Mucosa of stomach (tissue), 1 donor: ENCODE measurements around the gene BRK1.
"Not testable (repeated sequence)": the region's sequence is repeated elsewhere in the genome, so short reads cannot be mapped to it uniquely, and the experiment has no call there.

Experiments used
- H3K27me3 ChIP-seq: one replicate; pipeline ENCODE4 v1.7.0; 2013; ENCODE audit warnings: mild to moderate bottlenecking, low read length; ENCODE audit not compliant: control insufficient read depth, insufficient read depth
- H3K36me3 ChIP-seq: one replicate; pipeline ENCODE4 v1.7.0; 2013; ENCODE audit warnings: low read length; ENCODE audit not compliant: control insufficient read depth, insufficient read depth
- H3K4me1 ChIP-seq: one replicate; pipeline ENCODE4 v1.7.0; 2013; ENCODE audit warnings: mild to moderate bottlenecking, low read length; ENCODE audit not compliant: control insufficient read depth, insufficient read depth
- H3K4me3 ChIP-seq: one replicate; pipeline ENCODE4 v1.7.0; 2013; ENCODE audit warnings: low read length
- H3K9ac ChIP-seq: one replicate; pipeline ENCODE4 v1.7.0; 2013; ENCODE audit warnings: mild to moderate bottlenecking, low read length, moderate library complexity
- H3K9me3 ChIP-seq: one replicate; pipeline ENCODE4 v1.7.0; 2013; ENCODE audit warnings: mild to moderate bottlenecking, low read length, moderate library complexity; ENCODE audit not compliant: control insufficient read depth
- donor health status: Pancreatic carcinoma.

BRK1 gene

DNA sequence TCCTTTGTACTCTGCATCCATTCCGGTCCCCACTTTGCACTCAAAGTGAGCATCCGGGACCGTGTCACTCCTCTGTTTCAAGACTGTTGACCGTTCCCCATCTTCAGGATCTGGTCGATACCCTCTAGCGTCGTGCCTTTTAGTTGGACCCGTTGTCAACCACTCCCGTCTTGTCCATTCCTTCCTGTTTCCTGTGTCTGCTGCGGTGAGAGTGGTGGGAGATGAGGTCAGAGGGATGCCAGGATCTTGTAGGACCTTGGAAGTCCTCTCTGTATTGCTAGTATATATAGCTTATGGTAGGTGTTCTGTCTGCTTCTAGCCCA lies 624 bp downstream of the BRK1 start:
- Histone ChIP-seq H3K4me3 (peak overlapping the region; percentile 68), H3K9ac (peak overlapping the region; percentile 65), H3K36me3 (no peaks in the 10 kb centered on the region), H3K4me1 (peaks cover 10% of the 10 kb centered on the region), H3K27me3 (no peaks in the 10 kb centered on the region), H3K9me3 (no peaks in the 10 kb centered on the region)

DNA sequence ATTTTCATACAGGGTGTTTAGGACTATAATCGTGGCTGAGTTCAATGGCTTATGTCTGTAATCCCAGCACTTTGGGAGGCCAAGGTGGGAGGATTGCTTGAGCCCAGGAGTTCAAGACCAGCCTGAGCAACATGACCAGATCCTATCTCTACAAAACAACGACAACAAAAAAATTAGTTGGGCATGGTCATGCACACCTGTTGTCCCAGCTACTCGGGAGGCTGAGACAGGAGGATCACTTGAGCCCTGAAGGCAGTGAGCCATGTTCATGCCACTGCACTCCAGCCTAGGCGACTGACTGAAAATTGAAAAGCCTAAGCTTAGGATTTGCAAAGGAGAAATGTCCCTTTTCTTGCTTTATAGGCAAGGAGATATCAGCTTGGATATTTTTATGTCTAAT lies 1.5 kb downstream of the BRK1 start:
- H3K36me3 ChIP-seq, result no peaks in the 10 kb centered on the region
- H3K4me3 ChIP-seq, result no peak overlapping the region
- peaks cover 10% of the 10 kb centered on the region for H3K4me1 ChIP-seq
- H3K9ac ChIP-seq, result no peak overlapping the region
- H3K9me3 ChIP-seq, result no peaks in the 10 kb centered on the region
- H3K27me3 ChIP-seq, result no peaks in the 10 kb centered on the region

DNA sequence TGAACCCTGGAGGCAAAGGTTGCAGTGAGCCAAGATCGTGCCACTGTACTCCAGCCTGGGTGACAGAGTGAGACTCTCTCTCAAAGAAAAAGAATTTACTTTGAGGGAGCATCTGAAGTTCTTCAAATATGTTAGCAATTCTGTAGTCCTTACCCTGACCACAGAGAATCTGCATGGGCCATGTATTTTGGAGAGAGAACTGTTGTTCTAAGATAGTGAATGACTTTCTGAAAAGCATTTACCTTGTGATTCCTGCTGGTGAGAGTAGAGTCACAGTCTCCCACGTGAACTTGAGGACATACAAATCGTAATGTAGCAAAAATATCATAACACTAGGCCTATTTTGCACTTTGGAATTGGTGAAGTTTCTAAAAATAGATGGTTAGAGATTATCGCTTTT lies 3.9 kb downstream of the BRK1 start:
- no peak overlapping the region for H3K4me3 ChIP-seq
- no peaks in the 10 kb centered on the region for H3K36me3 ChIP-seq
- no peak overlapping the region for H3K9ac ChIP-seq
- no peaks in the 10 kb centered on the region for H3K27me3 ChIP-seq
- no peaks in the 10 kb centered on the region for H3K9me3 ChIP-seq
- H3K4me1 ChIP-seq, result peaks cover 10% of the 10 kb centered on the region

DNA sequence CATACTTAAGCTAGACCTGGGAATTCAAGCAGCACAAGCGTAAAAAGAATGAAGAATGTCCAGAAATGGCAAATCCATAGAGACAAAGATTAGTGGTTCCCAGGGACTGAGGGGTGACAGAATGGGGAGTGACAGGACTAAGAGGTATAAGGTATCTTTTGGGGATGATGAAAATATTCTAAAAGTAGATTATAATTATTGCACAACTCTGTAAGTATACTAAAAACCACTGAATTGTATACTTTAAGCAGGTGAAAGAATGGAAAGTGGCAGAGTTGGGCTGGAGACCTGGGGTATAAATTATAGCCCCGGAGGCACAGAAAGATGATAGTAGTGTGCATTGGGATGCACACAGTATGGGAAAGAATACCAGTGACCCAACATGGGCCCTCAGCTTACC lies 5.6 kb downstream of the BRK1 start:
- Histone ChIP-seq H3K4me1 (peaks cover 10% of the 10 kb centered on the region), H3K27me3 (no peaks in the 10 kb centered on the region), H3K9ac (no peak overlapping the region), H3K4me3 (no peak overlapping the region), H3K9me3 (no peaks in the 10 kb centered on the region), H3K36me3 (no peaks in the 10 kb centered on the region)

DNA sequence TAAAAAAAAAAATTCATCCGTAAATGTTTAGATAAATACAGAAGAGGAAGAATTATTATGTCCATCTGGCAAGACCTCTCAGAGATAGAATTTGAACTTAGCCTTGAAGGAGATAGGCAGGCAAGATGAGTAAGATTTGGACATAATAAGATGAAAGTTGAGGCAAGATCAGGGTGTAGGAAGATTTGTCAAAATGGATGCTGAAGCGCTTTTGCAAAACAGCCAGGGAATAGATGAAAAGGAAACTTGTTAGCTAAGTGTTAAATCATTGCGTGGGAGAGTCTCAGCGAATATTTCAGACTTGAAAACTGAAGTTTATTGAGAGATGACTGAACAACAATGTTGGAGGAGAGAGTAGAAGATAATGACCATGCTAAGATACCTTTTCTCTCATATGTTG lies 7.2 kb downstream of the BRK1 start:
- no peaks in the 10 kb centered on the region for H3K27me3 ChIP-seq
- no peak overlapping the region for H3K9ac ChIP-seq
- no peaks in the 10 kb centered on the region for H3K9me3 ChIP-seq
- no peak overlapping the region for H3K4me3 ChIP-seq
- H3K36me3 ChIP-seq, result no peaks in the 10 kb centered on the region
- H3K4me1 ChIP-seq, result no peaks in the 10 kb centered on the region

DNA sequence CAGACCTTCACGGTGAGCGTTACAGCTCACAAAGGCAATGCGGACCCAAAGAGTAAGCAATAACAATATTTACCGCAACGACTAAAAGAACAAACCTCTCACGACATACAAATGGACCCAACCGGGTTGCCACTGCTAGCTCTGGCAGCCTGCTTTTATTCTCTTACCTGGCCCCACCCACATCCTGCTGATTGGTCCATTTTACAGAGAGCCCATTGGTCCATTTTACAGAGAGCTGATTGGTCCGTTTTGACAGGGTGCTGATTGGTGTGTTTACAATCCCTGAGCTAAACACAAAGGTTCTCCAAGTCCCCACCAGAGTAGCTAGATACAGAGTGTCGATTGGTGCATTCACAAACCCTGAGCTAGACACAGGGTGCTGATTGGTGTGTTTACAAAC lies 20.4 kb downstream of the BRK1 start:
- not testable (repeated sequence) for H3K36me3 ChIP-seq, H3K9ac ChIP-seq, H3K4me1 ChIP-seq, H3K4me3 ChIP-seq, H3K27me3 ChIP-seq, H3K9me3 ChIP-seq

DNA sequence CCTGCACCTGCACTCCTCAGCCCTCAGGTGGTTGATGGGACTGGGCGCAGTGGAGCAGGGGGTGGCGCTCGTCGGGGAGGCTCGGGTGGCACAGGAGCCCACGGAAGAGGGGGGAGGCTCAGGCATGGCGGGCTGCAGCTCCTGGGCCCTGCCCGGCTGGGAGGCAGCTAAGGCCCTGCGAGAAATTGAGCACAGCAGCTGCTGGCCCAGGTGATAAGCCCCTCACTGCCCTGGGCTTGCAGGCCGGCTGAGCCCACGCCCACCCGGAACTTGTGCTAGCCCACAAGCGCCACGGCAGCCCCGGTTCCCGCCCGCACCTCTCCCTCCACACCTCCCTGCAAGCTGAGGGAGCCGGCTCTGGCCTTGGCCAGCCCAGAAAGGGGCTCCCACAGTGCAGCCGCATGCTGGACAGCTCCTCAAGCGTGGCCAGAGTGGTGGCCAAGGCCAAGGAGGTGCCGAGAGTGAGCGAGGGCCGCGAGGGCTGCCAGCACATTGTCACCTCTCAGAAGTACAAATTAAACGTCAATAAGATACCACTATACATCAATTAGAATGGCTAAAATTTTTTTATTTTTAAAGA lies 21.0 kb downstream of the BRK1 start:
- no peaks in the 10 kb centered on the region for H3K27me3 ChIP-seq
- H3K36me3 ChIP-seq, result no peaks in the 10 kb centered on the region
- no peak overlapping the region for H3K4me3 ChIP-seq
- no peaks in the 10 kb centered on the region for H3K9me3 ChIP-seq
- no peaks in the 10 kb centered on the region for H3K4me1 ChIP-seq
- no peak overlapping the region for H3K9ac ChIP-seq

DNA sequence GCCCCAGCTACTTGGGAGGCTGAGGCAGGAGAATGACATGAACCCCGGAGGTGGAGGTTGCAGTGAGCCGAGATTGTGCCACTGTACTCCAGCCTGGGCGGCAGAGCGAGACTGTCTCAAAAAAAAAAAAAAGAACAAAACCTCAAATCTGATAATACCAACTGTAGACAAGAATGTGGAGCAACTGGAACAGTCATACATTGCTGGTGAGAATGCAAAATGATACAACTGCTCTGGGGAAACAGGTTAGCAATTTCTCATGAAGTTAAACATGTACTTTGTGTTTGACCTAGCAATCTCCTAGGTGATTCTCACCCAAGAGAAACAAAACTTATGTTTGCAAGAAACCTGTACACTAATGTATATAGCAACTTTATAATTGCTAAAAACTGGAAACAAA lies 21.7 kb downstream of the BRK1 start:
- Histone ChIP-seq H3K4me3 (no peak overlapping the region), H3K4me1 (no peaks in the 10 kb centered on the region), H3K27me3 (no peaks in the 10 kb centered on the region), H3K9ac (no peak overlapping the region), H3K36me3 (no peaks in the 10 kb centered on the region), H3K9me3 (no peaks in the 10 kb centered on the region)

DNA sequence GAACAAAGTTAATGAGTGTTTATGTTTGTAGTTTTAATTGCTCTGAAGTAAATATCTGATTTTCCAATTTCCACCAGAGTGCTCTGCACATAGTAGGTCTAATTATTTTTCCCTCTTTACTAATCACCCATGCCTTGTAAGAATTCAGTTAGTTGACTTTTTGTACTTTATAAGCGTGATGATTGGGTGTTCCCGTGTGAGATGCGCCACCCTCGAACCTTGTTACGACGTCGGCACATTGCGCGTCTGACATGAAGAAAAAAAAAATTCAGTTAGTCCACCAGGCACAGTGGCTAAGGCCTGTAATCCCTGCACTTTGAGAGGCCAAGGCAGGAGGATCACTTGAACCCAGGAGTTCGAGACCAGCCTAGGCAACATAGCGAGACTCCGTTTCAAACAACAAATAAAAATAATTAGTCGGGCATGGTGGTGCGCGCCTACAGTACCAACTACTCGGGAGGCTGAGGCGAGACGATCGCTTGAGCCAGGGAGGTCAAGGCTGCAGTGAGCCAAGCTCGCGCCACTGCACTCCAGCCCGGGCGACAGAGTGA lies 25.6 kb downstream of the BRK1 start:
- Histone ChIP-seq H3K36me3 (no peaks in the 10 kb centered on the region), H3K4me3 (no peak overlapping the region), H3K4me1 (peaks cover 18% of the 10 kb centered on the region), H3K9ac (no peak overlapping the region), H3K27me3 (no peaks in the 10 kb centered on the region), H3K9me3 (no peaks in the 10 kb centered on the region)

DNA sequence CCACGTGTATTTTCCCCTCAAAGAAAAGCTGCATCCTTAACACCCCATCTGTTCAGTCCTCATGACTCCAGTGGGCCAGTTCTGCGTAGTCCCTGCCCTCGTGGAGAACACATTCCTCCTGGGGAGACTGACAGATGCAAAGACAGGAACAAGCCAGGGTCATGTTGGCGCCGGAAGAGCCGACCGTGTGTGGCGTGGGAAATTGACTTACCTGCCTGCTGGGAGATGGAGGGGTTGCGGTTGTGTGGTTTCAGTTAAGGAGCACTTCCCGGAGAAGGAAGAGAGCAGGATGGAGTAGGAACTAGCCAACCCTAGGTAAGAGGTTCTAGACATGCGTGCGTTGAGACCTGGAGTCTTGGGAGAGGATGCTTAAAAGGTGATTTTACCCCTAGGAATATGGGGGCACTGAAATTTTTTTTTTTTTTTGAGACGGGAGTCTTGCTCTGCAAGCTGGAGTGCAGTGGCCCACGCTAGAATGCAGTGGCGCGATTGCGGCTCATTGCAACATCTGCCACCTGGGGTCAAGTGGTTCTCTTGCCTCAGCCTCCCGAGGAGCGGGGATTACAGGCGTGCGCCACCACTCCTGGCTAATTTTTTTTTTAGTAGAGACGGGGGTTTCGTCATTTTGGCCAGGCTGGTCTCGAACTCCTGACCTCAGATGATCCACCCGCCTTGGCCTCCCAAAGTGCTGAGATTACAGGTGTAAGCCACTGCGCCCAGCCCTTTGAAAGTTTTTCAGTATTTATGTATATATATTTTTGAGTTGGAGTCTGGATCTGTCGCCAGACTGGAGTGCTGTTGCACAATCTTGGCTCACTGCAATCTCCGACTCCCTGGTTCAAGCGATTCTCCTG lies 27.5 kb downstream of the BRK1 start:
- H3K9me3 ChIP-seq, result no peaks in the 10 kb centered on the region
- peaks cover 18% of the 10 kb centered on the region for H3K4me1 ChIP-seq
- H3K9ac ChIP-seq, result no peak overlapping the region
- H3K27me3 ChIP-seq, result no peaks in the 10 kb centered on the region
- no peaks in the 10 kb centered on the region for H3K36me3 ChIP-seq
- peak overlapping the region; percentile 74 for H3K4me3 ChIP-seq

DNA sequence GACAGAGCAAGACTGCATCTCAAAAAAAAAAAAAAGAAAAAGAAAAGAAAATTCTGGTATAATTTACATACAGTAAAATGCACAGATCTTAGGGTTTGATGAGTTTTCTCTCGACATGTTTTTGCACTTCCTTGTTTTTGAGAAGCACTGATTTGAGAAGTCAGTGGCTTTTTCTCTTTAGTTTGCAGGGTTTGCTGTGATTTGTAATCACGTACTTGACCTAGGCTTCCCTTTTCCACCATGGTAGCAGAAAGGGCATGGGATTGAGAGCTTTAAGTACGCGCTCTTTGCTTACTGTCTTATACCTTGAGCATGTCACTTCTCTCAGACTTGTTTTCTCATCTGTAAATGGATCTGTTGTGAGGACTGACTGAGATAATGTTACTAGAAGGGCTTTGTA lies 30.2 kb downstream of the BRK1 start:
- Histone ChIP-seq H3K36me3 (no peaks in the 10 kb centered on the region), H3K4me3 (no peak overlapping the region), H3K27me3 (no peaks in the 10 kb centered on the region), H3K9ac (no peak overlapping the region), H3K4me1 (peaks cover 18% of the 10 kb centered on the region), H3K9me3 (no peaks in the 10 kb centered on the region)

DNA sequence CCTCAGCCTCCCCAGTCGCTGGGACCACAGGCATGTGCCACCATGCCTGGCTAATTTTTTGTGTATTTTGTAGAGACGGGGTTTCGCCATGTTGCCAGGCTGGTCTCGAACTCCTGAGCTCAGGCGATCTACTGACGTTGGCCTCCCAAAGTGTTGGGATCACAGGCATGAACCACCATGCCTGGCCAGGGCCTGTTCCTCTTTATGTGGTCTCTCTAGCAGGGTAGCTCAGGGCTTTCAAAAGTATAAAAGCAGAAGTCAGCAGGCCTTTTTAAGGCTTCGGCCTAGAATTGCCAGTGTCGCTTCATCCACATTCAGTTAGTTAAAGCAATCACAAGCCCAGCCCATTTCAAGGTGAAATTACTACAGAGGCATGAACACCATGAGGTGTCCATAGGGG lies 33.8 kb downstream of the BRK1 start:
- Histone ChIP-seq H3K9ac (no peak overlapping the region), H3K9me3 (no peaks in the 10 kb centered on the region), H3K4me3 (no peak overlapping the region), H3K36me3 (no peaks in the 10 kb centered on the region), H3K4me1 (peaks cover 3% of the 10 kb centered on the region), H3K27me3 (no peaks in the 10 kb centered on the region)
